GM20431 (cell line): Measurements from ENCODE around the gene ENG.
"Not testable (repeated sequence)": the region's sequence is repeated elsewhere in the genome, so short reads cannot be mapped to it uniquely, and the experiment has no call there.

Experiments used
- in situ Hi-C: fragments of 300-500 bp; cut with MseI, MboI; formaldehyde crosslinking; loops from one replicate; pipeline ENCODE4 v1.15.0; 2020; ENCODE audit warnings: low sequenced_read_pairs; ENCODE audit not compliant: unreplicated experiment

Gene ENG

DNA sequence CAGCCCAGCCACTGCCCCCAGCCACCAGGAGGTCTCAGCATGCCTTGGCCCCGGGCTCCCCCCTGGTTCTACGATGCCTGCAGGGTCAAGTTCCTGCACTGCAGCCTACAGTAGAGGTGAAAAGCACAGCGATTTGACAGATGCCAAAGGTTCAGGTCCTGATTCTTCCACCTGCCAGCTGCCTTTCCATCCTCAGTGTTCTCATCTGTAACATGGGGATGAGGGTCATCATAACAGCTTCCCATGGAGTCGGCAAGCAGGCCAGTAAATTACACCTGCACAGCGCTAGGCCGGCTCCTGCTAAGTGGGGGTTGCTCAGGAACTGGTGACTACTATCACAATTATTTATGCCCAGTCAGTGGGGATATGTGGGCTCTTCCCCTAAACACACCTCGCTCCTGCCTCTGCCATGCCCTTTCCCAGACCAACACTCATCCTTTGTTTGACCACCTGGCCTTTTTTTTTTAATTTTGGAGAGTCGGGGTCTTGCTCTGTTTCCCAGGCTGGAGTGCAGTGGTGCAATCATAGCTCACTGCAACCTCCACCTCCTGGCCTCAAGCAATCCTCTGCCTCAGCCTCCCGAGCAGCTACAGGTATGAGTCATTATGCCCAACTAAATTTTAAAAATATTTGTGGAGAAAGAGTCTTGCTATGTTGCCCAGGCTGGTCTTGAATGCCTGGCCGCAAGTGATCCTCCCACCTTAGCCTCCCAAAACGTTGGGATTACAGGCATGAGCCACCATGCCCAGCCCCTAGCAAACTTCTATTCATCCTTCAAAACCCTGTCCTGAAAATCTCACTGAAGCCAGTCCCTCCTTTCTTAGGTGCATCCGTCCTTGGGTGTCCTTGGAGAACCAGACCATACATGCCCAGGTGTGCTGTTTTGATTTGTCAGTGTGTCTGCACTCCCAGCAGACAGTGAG is 6.4 kb downstream of the ENG start:
- in situ Hi-C loops, result no loop called here

DNA sequence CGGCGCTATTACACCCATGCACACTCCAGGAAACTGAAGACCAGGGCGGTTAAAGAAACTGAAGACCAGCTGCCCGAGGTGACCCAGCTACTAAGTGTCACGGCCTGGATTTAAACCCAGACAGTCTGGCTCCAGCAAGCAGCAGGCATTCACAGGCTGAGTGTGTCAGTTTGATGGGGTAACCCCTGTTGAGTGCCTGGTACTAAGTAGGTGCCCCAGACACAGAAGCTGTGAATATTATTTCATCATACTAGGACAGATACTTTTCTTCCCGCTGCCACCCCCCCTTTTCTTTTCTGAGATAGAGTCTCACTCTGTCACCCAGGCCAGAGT is 7.3 kb downstream of the ENG start:
- in situ Hi-C loops, result no loop called here

DNA sequence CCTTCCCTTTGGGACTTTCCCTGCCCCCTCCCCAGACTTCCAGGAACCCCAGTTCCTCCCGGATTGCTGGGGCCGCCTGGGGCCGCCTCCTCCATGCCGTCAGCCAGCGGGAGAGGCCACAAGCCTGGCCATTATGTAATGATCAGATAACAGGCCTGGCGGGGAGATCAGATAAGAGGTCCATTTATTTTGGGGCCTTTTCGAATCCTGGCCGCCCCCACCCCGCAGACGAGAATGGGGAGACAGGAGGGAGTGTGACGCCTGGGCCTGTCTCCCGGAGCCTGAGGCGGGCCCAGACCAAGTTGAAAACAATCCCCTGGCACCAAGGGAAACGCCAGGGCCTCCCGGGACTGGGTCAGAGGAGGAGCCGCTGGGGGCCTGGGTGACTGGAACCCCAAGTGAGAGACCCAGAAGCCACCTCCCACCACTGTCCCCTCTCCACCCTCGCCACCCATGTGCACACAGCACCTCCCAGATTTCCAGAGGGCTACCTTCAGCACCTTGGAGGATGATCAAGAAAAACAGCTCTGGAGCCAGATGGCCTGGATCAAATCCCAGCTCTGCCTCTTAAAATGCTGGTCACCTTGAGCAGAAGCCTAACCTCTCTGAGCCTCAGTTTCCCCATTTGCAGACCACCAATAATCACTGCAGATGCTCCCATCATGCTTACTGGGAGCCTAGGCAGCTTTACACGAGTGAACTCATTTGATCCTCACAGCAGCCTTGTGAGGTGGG is 7.8 kb downstream of the ENG start:
- in situ Hi-C loops, result no loop called here

DNA sequence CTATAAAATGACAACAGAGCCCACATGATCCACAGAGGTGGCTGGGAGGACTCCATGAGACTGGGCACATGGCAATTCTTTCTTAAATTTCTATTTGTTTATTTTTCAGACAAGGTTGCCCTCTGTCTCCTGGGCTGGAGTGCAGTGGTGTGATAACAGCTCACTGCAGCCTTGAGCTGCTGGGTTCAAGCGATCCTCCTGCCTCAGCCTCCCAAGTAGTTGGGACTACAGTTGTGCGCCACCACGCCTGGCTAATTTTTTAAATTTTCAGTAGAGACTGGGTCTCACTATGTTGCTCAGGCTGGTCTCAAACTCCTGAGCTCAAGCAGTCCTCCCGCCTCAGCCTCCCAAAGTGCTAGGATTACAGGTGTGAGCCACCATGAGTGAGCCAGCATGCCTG is 8.8 kb downstream of the ENG start:
- in situ Hi-C loops, result not testable (repeated sequence)

DNA sequence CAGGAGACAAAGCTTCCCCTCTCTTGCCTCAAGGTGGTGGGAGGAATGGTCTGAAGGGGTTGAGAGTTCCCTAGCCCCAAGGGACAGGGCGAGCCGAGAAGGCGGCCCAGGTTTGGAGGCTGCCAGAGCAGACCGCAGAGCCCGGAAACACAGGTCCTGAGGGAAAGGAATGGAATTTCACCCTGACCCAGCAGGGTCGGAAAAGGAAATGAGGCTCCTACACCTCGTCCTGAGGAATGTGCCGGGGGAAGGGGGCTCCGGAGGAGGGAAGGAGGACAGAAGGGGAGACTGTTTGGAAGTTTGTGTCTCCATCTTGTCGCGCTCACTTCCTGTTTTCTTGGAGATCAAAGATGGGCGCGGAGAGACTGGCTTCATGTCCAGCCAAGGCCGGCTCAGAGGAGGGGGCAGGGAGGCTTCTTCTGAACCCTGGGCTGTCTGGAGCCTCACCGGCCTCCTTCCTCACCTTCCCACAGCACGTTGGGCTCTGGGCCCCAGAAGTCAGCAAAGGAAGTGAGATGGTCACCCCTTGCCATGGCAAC is 9.6 kb downstream of the ENG start:
- in situ Hi-C loops, result no loop called here

DNA sequence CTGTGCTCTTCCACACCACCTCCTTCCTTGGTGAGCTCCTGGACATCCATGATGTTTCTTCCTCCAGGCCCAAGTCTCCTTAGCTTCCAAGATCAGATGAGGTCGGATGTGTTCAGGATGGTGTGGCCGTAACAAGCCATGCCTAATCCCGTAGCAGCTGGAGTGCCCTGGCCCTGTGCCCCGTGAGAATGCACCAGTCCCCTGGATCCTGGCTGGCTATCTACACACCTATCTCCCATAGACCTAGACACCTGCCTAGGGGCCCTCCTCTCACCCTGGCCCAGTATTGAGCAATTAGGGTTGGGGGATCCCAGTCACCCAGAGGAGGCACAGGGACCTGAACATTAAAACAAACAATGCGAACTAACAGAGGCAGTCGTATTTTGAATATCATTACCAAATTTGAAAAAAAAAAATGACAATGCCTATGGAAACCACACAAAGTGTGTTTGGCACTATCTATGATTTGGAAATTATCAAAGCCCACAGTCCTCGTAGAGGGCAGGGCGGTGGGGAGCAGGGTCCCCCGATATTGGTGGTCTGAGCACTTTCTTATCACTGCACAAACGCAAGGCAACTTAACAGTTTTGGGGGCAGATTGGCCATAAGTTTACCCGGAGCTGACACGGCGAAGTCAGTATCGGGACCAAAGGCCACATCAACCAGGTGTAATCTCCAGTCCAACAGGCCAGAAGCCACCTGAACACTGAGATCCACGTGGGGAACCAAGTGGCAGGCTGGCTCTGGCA is 13.2 kb downstream of the ENG start:
- in situ Hi-C loops, result no loop called here

DNA sequence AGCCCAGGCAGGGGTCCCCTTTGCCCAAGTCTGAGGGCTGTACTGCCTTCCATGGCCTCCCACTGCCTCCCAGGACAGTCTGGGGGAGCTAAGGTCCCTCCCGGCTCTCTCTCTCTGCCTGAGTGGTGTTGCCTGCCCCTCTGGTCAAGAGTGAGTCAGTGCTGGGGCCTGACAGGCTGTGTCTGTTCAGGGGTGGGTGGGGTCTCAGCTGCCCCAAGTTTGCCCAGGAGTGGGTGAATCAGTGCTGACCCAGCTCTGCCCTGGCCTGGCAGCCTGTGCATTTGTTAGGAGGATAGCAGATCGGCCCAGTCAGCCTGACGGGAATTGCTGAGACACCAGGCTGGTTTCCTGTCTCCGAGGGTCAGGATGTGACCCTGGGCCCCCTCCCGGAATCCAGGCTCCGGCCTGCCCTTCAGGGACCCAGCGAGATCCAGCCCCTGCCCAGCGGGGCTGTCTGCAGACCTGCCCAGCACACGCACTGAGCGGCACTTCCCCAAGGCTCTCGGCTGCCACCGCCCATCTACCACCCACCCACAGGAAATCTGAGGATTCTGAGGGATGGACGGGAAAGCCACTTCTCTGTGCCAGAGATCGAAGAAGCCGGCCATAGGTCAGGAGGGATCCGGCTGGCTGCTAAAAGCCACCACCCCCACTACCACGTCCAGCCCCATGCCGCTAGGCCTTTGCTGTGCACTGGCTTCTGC is 15.9 kb downstream of the ENG start:
- in situ Hi-C loops, result no loop called here

DNA sequence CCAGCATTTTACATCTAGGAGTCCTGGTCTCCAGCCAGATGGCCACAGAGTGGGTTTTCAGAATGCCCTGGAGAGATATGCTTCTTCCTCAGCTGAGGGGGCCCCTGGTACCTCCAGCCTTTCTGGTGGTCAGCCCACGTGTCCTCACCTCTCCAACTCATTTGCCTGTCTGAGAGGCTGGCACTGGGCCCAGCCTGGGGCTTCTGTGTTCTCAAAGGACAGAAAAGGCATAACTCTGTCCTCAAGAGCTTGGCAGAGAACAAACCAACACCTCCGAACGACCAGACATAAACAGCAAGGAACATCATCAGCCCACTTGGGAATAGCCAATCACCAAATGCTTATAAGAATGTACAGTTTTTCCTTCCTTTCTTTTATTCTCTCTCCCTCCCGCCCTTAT is 17.1 kb downstream of the ENG start:
- in situ Hi-C loops, result no loop called here

DNA sequence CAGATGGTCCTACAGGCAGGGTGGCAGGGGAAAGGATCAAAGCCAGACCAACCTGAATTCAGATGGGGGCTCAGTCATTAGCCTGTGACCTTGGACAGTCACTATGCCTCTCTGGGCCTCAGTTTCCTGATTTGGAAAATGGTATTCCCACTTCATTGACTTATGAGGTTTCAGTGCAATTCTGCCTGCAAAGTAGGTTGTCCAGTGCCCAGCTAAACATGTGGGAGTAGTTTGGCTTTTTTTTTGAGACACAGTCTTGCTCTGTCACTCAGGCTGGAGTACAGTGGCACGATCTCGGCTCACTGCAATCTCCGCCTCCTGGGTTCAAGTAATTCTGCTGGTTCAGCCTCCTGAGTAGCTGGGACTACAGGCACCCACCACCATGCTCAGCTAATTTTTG is 17.9 kb downstream of the ENG start:
- in situ Hi-C loops, result not testable (repeated sequence)

DNA sequence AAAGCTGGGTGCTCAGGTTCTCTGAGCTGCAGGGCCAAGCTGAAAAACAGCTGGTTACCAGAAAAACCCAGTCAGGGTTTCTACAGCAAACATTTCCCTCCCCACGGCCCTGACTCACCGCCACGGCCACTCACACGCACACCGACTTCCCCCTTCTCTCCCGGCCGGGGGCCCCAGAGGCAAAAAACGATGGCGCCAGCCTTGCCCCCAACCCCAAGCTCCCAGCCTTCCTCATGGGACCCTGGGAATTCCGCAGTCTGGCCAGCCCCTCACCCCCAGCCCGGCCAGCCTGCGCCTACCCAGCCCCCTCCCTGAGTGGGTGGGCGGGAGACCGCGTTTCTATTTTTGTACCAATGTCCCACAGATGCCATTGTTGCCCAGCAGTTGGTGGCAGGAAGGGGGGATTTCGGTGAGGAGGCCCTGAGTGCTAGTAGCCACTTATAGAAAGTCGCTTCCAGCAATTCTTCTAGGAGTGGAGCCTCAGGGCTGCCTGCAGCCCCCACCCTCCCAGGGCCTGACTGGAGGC is 18.4 kb downstream of the ENG start:
- in situ Hi-C loops, result no loop called here

DNA sequence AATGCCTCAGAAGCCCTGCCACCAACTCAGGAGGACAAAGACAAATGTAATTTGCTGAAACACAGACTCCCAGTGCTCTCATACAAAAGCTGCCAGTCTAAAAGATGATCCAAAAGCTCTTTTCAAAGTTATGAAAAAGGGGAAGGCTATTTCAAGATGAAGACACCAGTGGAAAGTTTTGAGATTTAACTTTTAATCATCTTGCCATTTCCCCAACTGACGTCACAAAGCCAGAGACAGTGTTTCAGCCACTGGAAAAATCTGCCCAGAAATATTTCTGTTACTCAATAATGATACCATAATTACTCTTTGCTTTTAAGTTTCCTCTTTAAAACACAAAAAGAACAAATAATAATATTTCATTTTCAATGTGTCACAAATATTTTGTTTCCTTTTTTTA is 20.9 kb downstream of the ENG start:
- in situ Hi-C loops, result no loop called here

DNA sequence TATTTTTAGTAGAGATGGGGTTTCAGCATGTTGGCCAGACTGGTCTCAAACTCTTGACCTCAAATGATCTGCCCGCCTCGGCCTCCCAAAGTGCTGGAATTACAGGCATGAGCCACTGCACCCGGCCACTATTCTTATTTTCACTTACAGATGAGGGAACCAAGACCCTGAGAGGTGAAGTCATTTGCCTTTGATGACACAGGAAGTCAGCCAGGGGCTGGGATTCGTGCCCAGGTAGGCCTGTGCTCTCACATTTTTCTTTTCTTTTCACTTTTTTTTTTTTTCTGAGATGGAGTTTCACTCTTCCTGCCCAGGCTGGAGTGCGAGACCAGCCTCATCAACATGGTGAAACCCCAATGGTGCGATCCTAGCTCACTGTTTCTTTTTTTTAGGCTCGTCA is 22.2 kb downstream of the ENG start:
- in situ Hi-C loops, result no loop called here

DNA sequence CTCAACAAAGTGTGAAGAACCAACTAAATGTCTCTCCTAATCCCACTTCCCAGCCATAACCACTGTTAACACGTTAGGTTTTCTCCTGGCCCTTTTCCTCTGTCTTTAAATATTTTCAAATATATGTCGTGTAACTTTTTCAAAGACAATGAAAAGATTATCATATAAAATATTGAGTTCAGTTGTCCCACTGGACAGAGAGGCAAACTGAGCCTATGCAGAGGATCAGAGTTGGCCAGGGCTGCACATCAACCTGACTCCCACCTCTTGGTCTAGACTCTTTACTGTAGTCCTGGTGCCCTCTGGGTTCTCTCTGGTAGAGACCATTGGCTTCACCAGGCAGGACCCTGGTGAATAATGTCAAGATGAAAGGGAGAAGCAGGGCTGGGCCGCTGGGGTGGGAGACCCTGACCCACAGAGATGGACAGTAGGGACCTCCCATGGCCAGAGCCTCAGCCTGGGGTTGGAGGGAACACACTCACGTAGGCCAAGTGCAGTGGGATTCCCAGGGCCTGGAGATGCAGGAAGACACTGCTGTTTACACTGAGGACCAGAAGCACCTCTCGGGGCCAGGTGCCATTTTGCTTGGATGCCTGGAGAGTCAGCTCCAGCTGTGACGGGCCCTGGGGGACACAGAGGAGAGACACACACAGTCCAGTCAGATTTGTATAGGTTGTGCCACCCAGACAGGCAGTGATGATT is 25.1 kb downstream of the ENG start:
- in situ Hi-C loops, result no loop called here

DNA sequence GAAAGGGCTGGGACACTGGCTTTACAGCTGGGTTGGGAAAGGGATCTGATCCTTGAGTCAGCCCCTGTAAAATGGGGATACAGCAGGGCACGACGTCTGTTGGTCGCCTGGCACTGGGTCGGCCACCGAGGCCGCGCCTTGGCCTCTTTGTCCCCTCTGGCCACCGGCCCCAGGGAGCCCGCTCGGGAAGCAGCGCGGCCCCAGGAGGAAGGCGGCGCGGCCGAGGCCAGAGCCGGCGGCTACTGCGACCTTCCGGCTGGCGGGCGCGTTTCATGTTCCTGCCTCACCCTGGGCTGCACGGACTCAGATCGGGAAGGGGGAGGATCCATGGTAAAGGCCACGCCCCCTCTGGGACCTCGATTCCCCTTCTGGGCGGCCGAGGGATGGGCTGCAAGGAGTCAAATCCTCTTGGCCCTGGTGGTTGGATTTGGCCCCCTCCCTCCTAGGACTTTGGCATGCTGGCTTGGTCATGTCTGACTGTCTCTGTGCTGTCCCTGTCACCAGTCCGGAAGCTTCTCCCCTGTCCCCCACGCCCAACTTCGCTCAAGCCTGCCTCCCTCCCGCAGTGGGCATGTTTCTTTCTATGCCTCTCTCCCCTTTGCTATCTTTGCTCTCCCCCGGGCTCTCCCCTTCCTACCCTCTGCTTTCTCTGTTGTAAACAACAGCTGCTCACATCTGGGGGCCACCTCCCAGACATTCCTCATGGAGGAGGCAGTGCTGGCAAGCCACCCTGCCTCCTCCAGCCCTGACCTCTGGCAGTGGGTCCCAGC is 26.0 kb downstream of the ENG start:
- in situ Hi-C loops, result no loop called here

DNA sequence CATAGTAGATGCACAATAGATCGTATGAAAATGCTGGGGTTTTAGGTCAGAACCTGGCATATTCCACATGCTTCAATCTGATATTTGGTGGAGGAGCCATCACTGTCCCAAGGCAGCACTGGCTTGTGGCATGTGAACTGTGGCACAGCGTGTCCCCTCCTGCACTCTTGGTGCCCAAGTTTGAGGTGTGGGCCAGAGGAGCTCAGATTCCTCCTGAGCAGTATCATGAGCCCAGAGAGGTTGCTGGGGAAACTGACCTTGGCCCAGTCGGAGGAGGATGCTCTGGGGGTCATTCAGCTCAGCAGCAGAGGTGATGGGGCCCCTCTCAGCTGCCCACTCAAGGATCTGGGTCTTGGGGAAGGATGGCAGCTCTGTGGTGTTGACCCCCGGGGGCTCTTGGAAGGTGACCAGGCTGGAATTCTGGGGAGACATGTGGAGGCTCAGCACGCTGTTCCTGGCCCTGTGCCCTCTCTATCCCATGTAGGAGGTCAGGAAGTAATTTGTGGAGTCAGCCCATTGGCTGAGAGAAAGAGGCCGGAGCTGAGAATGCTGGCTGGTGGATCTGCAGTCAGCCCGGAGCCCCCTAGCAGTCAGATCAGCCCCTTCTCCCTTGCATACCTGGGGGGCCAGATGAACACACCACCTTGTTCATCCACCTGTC is 28.1 kb downstream of the ENG start:
- in situ Hi-C loops, result no loop called here

DNA sequence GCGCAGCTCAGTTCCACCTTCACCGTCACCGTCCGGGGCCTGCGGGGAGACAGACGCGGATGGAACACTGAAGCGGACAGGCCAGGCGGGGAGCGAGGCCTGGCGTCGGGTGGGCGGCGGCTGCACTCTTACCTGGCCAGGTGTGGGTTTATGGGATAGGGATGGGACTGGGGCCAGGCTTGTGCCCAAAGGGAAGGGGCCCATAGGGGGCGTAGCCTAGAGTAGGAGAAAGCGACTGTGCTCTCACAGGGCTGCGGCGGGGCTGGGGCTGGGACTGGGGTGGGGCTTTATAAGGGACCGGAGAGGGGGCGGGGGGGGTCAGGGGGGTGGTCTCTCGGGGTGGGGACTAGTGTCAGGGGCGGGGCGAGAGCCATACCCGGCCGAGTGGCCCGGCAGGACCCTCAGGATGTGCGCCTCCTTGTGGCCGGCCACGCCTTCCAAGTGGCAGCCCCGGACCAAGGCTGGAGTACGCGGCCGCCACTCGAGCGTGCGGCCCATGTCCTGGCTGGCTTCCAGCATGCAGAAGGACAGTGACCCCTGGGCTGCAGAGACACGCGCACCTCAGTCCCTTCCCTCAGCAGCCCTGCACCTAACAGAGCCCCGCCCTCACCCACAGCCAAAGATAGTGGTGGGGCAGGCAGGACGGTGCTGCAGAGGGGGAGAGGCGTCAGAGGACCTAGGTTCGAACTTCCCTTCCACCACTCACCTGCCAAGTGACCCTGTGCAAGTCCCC is 29.0 kb downstream of the ENG start:
- in situ Hi-C loops, result no loop called here

DNA sequence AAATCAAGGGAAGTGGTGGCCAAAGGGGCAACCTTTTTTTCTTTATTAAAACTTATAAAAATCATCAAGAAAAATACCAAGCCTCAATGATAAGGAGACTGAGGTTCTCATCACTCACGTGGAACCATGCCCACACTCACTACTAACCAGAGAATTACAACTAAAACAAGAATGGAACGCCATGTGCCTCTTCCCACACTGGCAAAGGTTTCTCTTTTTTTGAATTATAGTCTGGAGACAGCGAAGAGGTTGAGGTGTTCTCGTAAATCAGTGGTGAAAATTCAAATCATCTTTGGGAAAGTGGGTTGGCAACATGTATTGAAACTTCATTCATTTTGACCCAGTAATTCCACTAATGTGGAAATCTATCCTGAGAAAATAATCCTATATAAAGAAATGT is 32.4 kb downstream of the ENG start:
- in situ Hi-C loops, result no loop called here
